ENCODE results near the gene HPSE2.

- TF ChIP-seq CTCF (conservative IDR thresholded peaks at IDR 0.05; ENCODE audit: low read depth in 2 of 2) (no peak), EZH2 (IDR thresholded peaks at IDR 0.05; ENCODE audit: low read depth, unreplicated experiment) (no peak), CREB1 (CRISPR knock-in tag; IDR thresholded peaks at IDR 0.05; ENCODE audit: low read depth) (no peak), EZH2phosphoT487 (IDR thresholded peaks at IDR 0.05; ENCODE audit: unreplicated experiment) (no peak)
Measured at GRCh38 chr10:98456043-98456570, 779.5 kb downstream of the HPSE2 start.

All from GM23338 (cell line).